H1 (cell line): ENCODE results near the gene CSDE1.

Experiments
- EZH2 ChIP-seq: fragments of 200-600 bp; sonication (generic); IDR thresholded peaks from 2 replicates; pipeline ENCODE4 v1.7.1; 2012; ENCODE audit warnings: low read depth, mild to moderate bottlenecking, moderate library complexity, low read length, inconsistent platforms; ENCODE audit not compliant: severe bottlenecking
- HDAC2 ChIP-seq, 2 experiments: fragments of 300-600 bp in 1 of 2; sonication (generic) in 1 of 2; IDR thresholded peaks; 2 replicates each; pipeline ENCODE4 v1.6.1; 2011 to 2012; ENCODE audit warnings: low read depth in 2 of 2, low read length in 2 of 2, mild to moderate bottlenecking in 2 of 2, moderate library complexity in 2 of 2, borderline replicate concordance in 1 of 2, inconsistent platforms in 1 of 2
- POLR2AphosphoS5 ChIP-seq: IDR thresholded peaks from 2 replicates; pipeline ENCODE4 v1.6.1; 2011; ENCODE audit warnings: low read depth, low read length
- SP1 ChIP-seq: IDR thresholded peaks from 2 replicates; pipeline ENCODE4 v1.6.1; 2011; ENCODE audit warnings: low read depth, low read length
- TAF1 ChIP-seq: IDR thresholded peaks from 2 replicates; pipeline ENCODE4 v1.6.1; 2011; ENCODE audit warnings: mild to moderate bottlenecking, low read depth, low read length
- TF ChIP-seq, protein P1 (sequence below): IDR thresholded peaks from 2 replicates; pipeline ENCODE4 v1.6.1; 2011; ENCODE audit warnings: low read depth, mild to moderate bottlenecking, low read length; ENCODE audit not compliant: insufficient read depth
- TF ChIP-seq, protein P2 (sequence below), 3 experiments: IDR thresholded peaks; 1 replicate in 2 of 3; 2 replicates in 1 of 3; pipeline versions ENCODE4 v1.5.1 to v1.6.1; 2011; ENCODE audit warnings: low read length in 3 of 3, mild to moderate bottlenecking in 3 of 3, inconsistent platforms in 2 of 3, low read depth in 1 of 3, moderate library complexity in 1 of 3; ENCODE audit not compliant: insufficient read depth in 1 of 3; ENCODE audit errors: control extremely low read depth in 1 of 3

DNA sequence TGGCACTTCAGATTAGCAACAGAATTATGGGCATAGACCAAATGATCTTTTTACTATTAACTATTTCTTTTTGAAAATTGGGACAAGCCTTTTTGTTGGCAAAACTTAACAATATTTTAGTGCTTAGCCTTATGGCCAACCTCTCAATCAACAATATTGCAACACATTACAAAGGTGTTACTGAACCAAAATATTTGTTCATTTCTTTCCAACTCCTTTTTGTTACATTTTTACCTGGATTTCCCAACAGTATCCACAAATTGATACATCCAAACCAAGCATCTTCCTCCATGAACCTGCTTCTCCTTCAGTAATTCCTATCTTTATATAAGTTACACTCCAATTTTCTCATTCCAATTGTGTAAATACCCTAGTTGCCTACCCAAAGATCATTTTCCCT lies 61.0 kb downstream of the CSDE1 start:
- TF ChIP-seq SP1 (no peak), HDAC2 (IDR thresholded peaks at IDR 0.05; ENCODE audit: borderline replicate concordance in 1 of 2, low read depth in 2 of 2, low read length in 2 of 2) (no peak), POLR2AphosphoS5 (no peak), TAF1 (no peak), EZH2 (no peak)
- TF ChIP-seq, protein P1, sequence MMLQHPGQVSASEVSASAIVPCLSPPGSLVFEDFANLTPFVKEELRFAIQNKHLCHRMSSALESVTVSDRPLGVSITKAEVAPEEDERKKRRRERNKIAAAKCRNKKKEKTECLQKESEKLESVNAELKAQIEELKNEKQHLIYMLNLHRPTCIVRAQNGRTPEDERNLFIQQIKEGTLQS = no peak
- TF ChIP-seq, protein P2, sequence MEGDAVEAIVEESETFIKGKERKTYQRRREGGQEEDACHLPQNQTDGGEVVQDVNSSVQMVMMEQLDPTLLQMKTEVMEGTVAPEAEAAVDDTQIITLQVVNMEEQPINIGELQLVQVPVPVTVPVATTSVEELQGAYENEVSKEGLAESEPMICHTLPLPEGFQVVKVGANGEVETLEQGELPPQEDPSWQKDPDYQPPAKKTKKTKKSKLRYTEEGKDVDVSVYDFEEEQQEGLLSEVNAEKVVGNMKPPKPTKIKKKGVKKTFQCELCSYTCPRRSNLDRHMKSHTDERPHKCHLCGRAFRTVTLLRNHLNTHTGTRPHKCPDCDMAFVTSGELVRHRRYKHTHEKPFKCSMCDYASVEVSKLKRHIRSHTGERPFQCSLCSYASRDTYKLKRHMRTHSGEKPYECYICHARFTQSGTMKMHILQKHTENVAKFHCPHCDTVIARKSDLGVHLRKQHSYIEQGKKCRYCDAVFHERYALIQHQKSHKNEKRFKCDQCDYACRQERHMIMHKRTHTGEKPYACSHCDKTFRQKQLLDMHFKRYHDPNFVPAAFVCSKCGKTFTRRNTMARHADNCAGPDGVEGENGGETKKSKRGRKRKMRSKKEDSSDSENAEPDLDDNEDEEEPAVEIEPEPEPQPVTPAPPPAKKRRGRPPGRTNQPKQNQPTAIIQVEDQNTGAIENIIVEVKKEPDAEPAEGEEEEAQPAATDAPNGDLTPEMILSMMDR (IDR thresholded peaks at IDR 0.05; ENCODE audit: control extremely low read depth in 1 of 3, insufficient read depth in 1 of 3, low read depth in 1 of 3, low read length in 3 of 3) = no peak
